ENCODE results near the gene ZBTB21.
"Not testable (repeated sequence)": the region's sequence is repeated elsewhere in the genome, so short reads cannot be mapped to it uniquely, and the experiment has no call there.

The ZBTB21 gene

GRCh38 chr21:41965461-41966013, 44.6 kb downstream of the ZBTB21 start:
- DNase-seq: no peak

- no peak for DNase-seq
Observed at GRCh38 chr21:41965045-41965444, 45.1 kb downstream of the ZBTB21 start.

GRCh38 chr21:41964171-41964570, 46.0 kb downstream of the ZBTB21 start:
- no peak for DNase-seq

- no peak for DNase-seq
Observed at GRCh38 chr21:41962425-41962966, 47.7 kb downstream of the ZBTB21 start.

- no peak for DNase-seq
Observed at GRCh38 chr21:41961753-41962152, 48.4 kb downstream of the ZBTB21 start.

GRCh38 chr21:41961282-41961701, 48.9 kb downstream of the ZBTB21 start:
- peak; percentile 23 for DNase-seq

GRCh38 chr21:41960386-41960785, 49.8 kb downstream of the ZBTB21 start:
- DNase-seq: no peak

GRCh38 chr21:41959697-41960096, 50.5 kb downstream of the ZBTB21 start:
- not testable (repeated sequence) for DNase-seq

- DNase-seq: no peak
Observed at GRCh38 chr21:41958886-41959563, 51.1 kb downstream of the ZBTB21 start.

GRCh38 chr21:41957991-41958766, 52.0 kb downstream of the ZBTB21 start:
- DNase-seq: peak; percentile 93

GRCh38 chr21:41956926-41957729, 53.0 kb downstream of the ZBTB21 start:
- peak; percentile 82 for DNase-seq

- DNase-seq: no peak
Observed at GRCh38 chr21:41955516-41955915, 54.6 kb downstream of the ZBTB21 start.

- DNase-seq: no peak
Observed at GRCh38 chr21:41954654-41955499, 55.3 kb downstream of the ZBTB21 start.

GRCh38 chr21:41953831-41954653, 56.1 kb downstream of the ZBTB21 start, which contains the start of gene C2CD2:
C2CD2 (minus strand) TSS chr21:41954018; CDS start chr21:41953648, 370 bp downstream.
- DNase-seq: peak; percentile 82

GRCh38 chr21:41953249-41953830, 56.8 kb downstream of the ZBTB21 start:
- no peak for DNase-seq

- no peak for DNase-seq
Observed at GRCh38 chr21:41952568-41953248, 57.5 kb downstream of the ZBTB21 start.

GRCh38 chr21:41951876-41952567, 58.1 kb downstream of the ZBTB21 start:
- DNase-seq: no peak

GRCh38 chr21:41950941-41951351, 59.2 kb downstream of the ZBTB21 start:
- no peak for DNase-seq

- not testable (repeated sequence) for DNase-seq
Observed at GRCh38 chr21:41949631-41950030, 60.5 kb downstream of the ZBTB21 start.

Data from EL (cell line).